Measurements from ENCODE around the gene CACNA1C. TPM values are rescaled to one million over a fixed set of nuclear protein-coding genes. Genes with fewer than 3 reads are reported as not detected.
A peak's percentile ranks its signal among the peaks of the same experiment; 100 is the strongest.

The CACNA1C gene
- total and polyA plus RNA-seq, 2 of the 4 experiments (the other 2 are of a cell fraction), result 1.6 to 2.6 TPM

DNA sequence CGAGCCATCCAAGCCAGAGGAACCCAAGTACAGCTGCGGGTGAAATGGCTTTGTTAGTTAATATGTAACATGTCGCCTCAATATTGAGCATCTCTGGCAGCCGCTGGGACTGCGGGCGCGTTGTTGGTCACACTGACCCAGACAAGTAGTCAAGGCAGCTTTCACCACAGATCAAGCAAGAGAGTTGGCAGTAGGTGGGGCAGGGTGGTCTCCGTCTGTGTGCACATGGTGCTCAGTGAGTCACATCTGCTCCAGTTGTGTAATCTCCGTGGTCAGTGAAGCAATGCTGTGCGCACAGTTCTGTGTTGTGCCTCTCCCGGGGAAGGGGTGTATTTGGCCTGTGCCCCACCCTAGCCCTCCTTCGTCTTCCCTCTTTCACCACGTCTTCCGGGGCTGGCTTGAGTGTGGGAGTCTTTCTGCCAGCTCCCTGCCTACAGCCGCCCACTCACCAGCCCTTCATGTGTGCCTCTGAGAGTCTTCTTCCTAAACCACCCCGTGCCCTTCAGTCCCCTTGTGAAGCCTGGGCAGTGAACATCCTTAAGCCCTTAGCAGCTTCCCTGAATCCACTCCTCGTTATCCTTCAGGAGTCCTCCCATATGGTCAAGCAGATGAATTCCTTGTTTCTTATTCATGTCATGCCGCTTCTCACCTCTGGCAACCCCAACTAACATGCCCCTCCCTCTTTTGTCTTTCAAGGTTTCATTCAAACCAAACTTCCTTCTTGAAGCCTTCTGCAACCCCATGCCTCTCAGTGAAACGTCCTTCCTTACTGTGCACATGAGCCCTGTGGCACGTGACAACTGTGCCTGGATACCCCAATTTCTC, 242.1 kb downstream of the CACNA1C start:
- H3K23ac ChIP-seq (ENCODE audit: low read depth, low read length), result no peak overlapping the region
- H2BK5ac ChIP-seq (ENCODE audit: low read depth, low read length, poor library complexity, severe bottlenecking), result peak overlapping the region; percentile 9
- peak overlapping the region; percentile 53 for H4K91ac ChIP-seq (ENCODE audit: insufficient read depth, low read depth, low read length)
- peak overlapping the region; percentile 8 for H2AK9ac ChIP-seq (replicated peaks; ENCODE audit: low read depth, low read length, poor library complexity)
- no peak overlapping the region for H3K4me2 ChIP-seq (ENCODE audit: low read depth, low read length)
- H4K8ac ChIP-seq (ENCODE audit: low read depth in 2 of 2, low read length in 2 of 2), result peak overlapping the region in 1 of 2 experiments; percentile 33; a peak in 2 of 4 replicates
- H3K18ac ChIP-seq (ENCODE audit: low read depth, low read length), result peak overlapping the region; percentile 26; the same call in 1 of the 2 replicates
- peak overlapping the region; percentile 30 for H2BK120ac ChIP-seq (ENCODE audit: low read depth, low read length)
- H3K79me1 ChIP-seq (ENCODE audit: low read depth in 1 of 2, low read length in 2 of 2), result peaks cover 0 to 5% of the 10 kb centered on the region in 2 experiments; a peak in 1 of 4 replicates
- 0 out of 2 replicates have a peak overlapping the region, but pooled peaks have one; percentile 1 for H3K27ac ChIP-seq (ENCODE audit: insufficient read depth, low read length)
- no peak overlapping the region for H3K56ac ChIP-seq (ENCODE audit: extremely low read depth, insufficient read depth, low read length)
- no peaks in the 10 kb centered on the region for H4K20me1 ChIP-seq (ENCODE audit: insufficient read depth, low read length)
- peaks cover 18% of the 10 kb centered on the region for H3K9me1 ChIP-seq (ENCODE audit: insufficient read depth, low read length)
- BruUV-seq (replicated peaks), result no TSS peak
- intact Hi-C loops (cut with micrococcal nuclease) (no loop called here), dilution Hi-C loops (cut with HindIII; ENCODE audit: low sequenced_read_pairs, unreplicated experiment) (no loop called here), in situ Hi-C loops (cut with MboI; ENCODE audit: low sequenced_read_pairs) (loop anchor here (25.0 kb wide), 2 partner anchors 483 to 633 kb away; partner anchors contain the start of gene LRTM2)
- no peak overlapping the region for H2AFZ ChIP-seq (replicated peaks; ENCODE audit: low read length, poor library complexity)
- no peak overlapping the region for H3K9ac ChIP-seq (ENCODE audit: low read depth, low read length)
- peak; percentile 30 for ATAC-seq (ENCODE audit: low read depth)
- peak; percentile 69 for DNase-seq
- no peaks in the 10 kb centered on the region for H3K36me3 ChIP-seq (ENCODE audit: control insufficient read depth, insufficient read depth, low read length)
- H3K4me3 ChIP-seq (ENCODE audit: insufficient read depth, low read depth, low read length), result no peak overlapping the region
- peaks cover 25% of the 10 kb centered on the region for H3K4me1 ChIP-seq (ENCODE audit: control insufficient read depth, insufficient read depth, low read length)
- H2BK15ac ChIP-seq (ENCODE audit: low read depth, low read length), result peak overlapping the region; percentile 49; the same call in 2 of the 3 replicates
- H2BK20ac ChIP-seq (ENCODE audit: low read depth, low read length), result peak overlapping the region; percentile 43; the same call in 1 of the 2 replicates
- CTCF ChIA-PET, result interaction anchor here (1.1 kb wide), 1 partner anchor 10 kb away, joined by 3 read pairs; no protein-coding TSS in a partner anchor
- peak overlapping the region; percentile 10; the same call in 1 of the 2 replicates for H3K14ac ChIP-seq (replicated peaks; ENCODE audit: low read depth, low read length)
- no peaks in the 10 kb centered on the region for H3K9me3 ChIP-seq (ENCODE audit: control insufficient read depth, insufficient read depth, low read length)
- H4K5ac ChIP-seq (ENCODE audit: low read depth, low read length), result 0 out of 2 replicates have a peak overlapping the region, but pooled peaks have one; percentile 4
- POLR2A ChIA-PET (ENCODE audit: unreplicated experiment), result no interaction called here
- H3K4ac ChIP-seq (ENCODE audit: low read depth, low read length), result peak overlapping the region; percentile 69
- TF ChIP-seq FOS (IDR thresholded peaks at IDR 0.05; ENCODE audit: low read depth, low read length), result peak; percentile 34; the same call in 1 of the 2 replicates
- no peak for TF ChIP-seq SMC3 (IDR thresholded peaks at IDR 0.05; ENCODE audit: low read depth, low read length)
- TF ChIP-seq, protein P1, sequence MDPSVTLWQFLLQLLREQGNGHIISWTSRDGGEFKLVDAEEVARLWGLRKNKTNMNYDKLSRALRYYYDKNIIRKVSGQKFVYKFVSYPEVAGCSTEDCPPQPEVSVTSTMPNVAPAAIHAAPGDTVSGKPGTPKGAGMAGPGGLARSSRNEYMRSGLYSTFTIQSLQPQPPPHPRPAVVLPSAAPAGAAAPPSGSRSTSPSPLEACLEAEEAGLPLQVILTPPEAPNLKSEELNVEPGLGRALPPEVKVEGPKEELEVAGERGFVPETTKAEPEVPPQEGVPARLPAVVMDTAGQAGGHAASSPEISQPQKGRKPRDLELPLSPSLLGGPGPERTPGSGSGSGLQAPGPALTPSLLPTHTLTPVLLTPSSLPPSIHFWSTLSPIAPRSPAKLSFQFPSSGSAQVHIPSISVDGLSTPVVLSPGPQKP (IDR thresholded peaks at IDR 0.05; ENCODE audit: borderline replicate concordance, low read depth, low read length), result no peak
- TF ChIP-seq RFX5 (IDR thresholded peaks at IDR 0.05; ENCODE audit: low read depth, low read length), result no peak
- TF ChIP-seq RAD21 (IDR thresholded peaks at IDR 0.05; ENCODE audit: low read length), result no peak
- no peak for TF ChIP-seq MAFK (IDR thresholded peaks at IDR 0.05; ENCODE audit: low read depth, low read length)
- TF ChIP-seq CEBPB (IDR thresholded peaks at IDR 0.05; ENCODE audit: low read depth, low read length), result peak; percentile 99
- TF ChIP-seq MXI1 (IDR thresholded peaks at IDR 0.05; ENCODE audit: borderline replicate concordance, low read depth, low read length), result no peak
- TF ChIP-seq POLR2A (IDR thresholded peaks at IDR 0.05; ENCODE audit: low read depth, low read length), result no peak
- TF ChIP-seq MAZ (IDR thresholded peaks at IDR 0.05; ENCODE audit: borderline replicate concordance, low read depth, low read length), result no peak
- 60% methylated on average over 5 of the region's 20 CpGs; no CpG with 5 or more reads in 1 of the 2 experiments for WGBS, 2 experiments (ENCODE audit: extremely low coverage in 2 of 2, insufficient read length in 1 of 2)
- peak overlapping the region; percentile 50 for H2AK5ac ChIP-seq (ENCODE audit: low read depth, low read length)
- no peaks in the 10 kb centered on the region for H3K27me3 ChIP-seq (ENCODE audit: control insufficient read depth, insufficient read depth, low read length)

All from IMR-90 (cell line).